ENCODE measurements around the gene LRIT3. TPM values are rescaled to one million over a fixed set of nuclear protein-coding genes. Genes with fewer than 3 reads are reported as not detected.

LRIT3 gene
- total and polyA plus RNA-seq, 8 donors, result 0.12 to 0.73 (median 0.44) TPM

GRCh38 chr4:109913596-109914241, 65.8 kb downstream of the LRIT3 start:
- H3K27me3 ChIP-seq, result no peaks in the 10 kb centered on the region
- no peak for ATAC-seq
- no peaks in the 10 kb centered on the region for H3K9me3 ChIP-seq
- H3K4me3 ChIP-seq, result peak overlapping the region in 1 of 2 donors; percentile 22
- TF ChIP-seq CTCF (IDR thresholded peaks at IDR 0.05), result no peak
- no peak for DNase-seq
- no peaks in the 10 kb centered on the region for H3K36me3 ChIP-seq
- H3K4me1 ChIP-seq, result no peaks in the 10 kb centered on the region
- no peak overlapping the region for H3K27ac ChIP-seq
- intact Hi-C loops (cut with DNase I), result no loop called here

GRCh38 chr4:109914322-109914721, 66.4 kb downstream of the LRIT3 start:
- intact Hi-C loops (cut with DNase I), result no loop called here
- H3K27ac ChIP-seq, result no peak overlapping the region
- no peaks in the 10 kb centered on the region for H3K36me3 ChIP-seq
- DNase-seq, result no peak
- H3K9me3 ChIP-seq, result no peaks in the 10 kb centered on the region
- no peaks in the 10 kb centered on the region for H3K27me3 ChIP-seq
- peak; percentile 21 for ATAC-seq
- peak overlapping the region in 1 of 2 donors; percentile 22 for H3K4me3 ChIP-seq
- no peaks in the 10 kb centered on the region for H3K4me1 ChIP-seq
- no peak for TF ChIP-seq CTCF (IDR thresholded peaks at IDR 0.05)

DNA sequence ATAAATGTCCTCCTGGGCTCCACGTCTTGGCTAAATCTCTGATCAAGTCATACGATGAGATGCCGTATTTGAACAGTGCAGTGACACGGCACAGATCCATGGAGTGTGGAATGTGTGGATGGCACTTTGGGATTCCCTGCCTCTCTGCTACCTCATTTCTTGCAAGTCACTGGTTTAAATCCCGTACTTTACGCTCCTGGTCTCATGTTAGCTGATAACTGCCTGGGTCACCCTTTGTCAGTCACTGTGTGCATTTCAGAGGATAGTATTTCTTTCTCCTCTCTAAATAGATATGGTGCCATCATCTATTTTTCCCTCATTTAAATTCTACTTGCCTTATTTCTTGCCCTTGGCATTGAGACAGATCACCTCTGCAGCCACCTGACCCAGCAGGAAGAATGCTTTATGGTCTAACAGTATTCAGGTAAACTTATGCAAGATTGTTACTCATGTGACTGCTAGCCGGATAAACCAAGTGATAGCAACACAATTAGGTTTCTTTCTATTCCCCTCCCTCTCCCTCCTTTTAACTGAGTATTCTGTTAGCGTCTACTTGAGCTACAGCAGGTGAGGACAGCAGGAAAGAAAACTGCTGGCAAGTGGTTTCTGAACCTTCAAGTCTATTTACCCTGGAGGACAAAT, 67.6 kb downstream of the LRIT3 start:
- intact Hi-C loops (cut with DNase I), result no loop called here
- no peaks in the 10 kb centered on the region for H3K4me1 ChIP-seq
- no peaks in the 10 kb centered on the region for H3K9me3 ChIP-seq
- DNase-seq, result no peak
- no peaks in the 10 kb centered on the region for H3K36me3 ChIP-seq
- ATAC-seq, result peak; percentile 30
- no peaks in the 10 kb centered on the region for H3K27me3 ChIP-seq
- no peak overlapping the region for H3K27ac ChIP-seq
- no peak for TF ChIP-seq CTCF (IDR thresholded peaks at IDR 0.05)
- no peak overlapping the region for H3K4me3 ChIP-seq

GRCh38 chr4:109916027-109916409, 68.1 kb downstream of the LRIT3 start:
- Histone ChIP-seq H3K4me3 (no peak overlapping the region), H3K36me3 (no peaks in the 10 kb centered on the region), H3K9me3 (no peaks in the 10 kb centered on the region), H3K4me1 (no peaks in the 10 kb centered on the region), H3K27ac (no peak overlapping the region), H3K27me3 (no peaks in the 10 kb centered on the region)
- TF ChIP-seq CTCF (IDR thresholded peaks at IDR 0.05), result no peak
- DNase-seq, result no peak
- no peak for ATAC-seq
- intact Hi-C loops (cut with DNase I), result no loop called here

DNA sequence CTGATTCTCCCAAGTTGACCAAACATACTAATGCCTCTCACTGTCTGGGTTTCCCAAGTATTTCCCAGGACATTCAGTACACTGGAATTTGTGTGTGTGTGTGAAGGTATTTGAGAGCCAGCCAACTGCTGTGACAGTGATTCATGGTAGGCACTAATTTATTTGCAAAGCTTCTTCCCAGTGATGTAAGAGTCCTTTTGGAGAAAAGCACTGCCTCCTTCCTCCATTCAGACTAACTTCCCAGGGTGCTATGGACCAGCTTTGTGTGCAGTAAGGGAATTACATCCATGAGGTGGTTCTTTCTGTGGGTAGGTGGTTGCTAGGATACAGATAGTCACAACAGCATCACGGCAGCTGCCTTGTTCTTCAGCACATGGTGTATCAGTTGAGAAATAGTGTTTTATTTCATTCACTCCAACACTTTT, 73.5 kb downstream of the LRIT3 start:
- no peak for TF ChIP-seq CTCF (IDR thresholded peaks at IDR 0.05)
- intact Hi-C loops (cut with DNase I), result no loop called here
- no peak for DNase-seq
- H3K4me1 ChIP-seq, result no peaks in the 10 kb centered on the region
- no peaks in the 10 kb centered on the region for H3K27me3 ChIP-seq
- no peak overlapping the region for H3K4me3 ChIP-seq
- no peaks in the 10 kb centered on the region for H3K9me3 ChIP-seq
- H3K27ac ChIP-seq, result no peak overlapping the region
- H3K36me3 ChIP-seq, result no peaks in the 10 kb centered on the region
- no peak for ATAC-seq

Other genes with a start within 250 kb of the LRIT3 start
- gene CASP6, start 144.7 kb upstream of the LRIT3 start, total RNA-seq, result 10 to 100 TPM; 15.9 to 28.6 TPM
- gene CASP6, start 144.7 kb upstream of the LRIT3 start, polyA plus RNA-seq (ENCODE audit: insufficient read length in 6 of 6), result 10 to 100 TPM; 40.2 to 53.4 (median 45.0) TPM
- 10 to 100 TPM; 28.2 to 58.4 TPM for gene PLA2G12A, start 118.0 kb upstream of the LRIT3 start, total RNA-seq
- 10 to 100 TPM; 20.6 to 39.8 (median 32.2) TPM for gene PLA2G12A, start 118.0 kb upstream of the LRIT3 start, polyA plus RNA-seq (ENCODE audit: insufficient read length in 6 of 6)
- 100 to 1,000 TPM in 1 of 2 donors, 10 to 100 TPM in 1; 66.8 to 115 TPM for gene CFI, start 46.1 kb upstream of the LRIT3 start, total RNA-seq
- gene CFI, start 46.1 kb upstream of the LRIT3 start, polyA plus RNA-seq (ENCODE audit: insufficient read length in 6 of 6), result 100 to 1,000 TPM in 2 of 6 donors, 10 to 100 TPM in 4; 72.0 to 114 (median 93.8) TPM
- gene GAR1, start 32.3 kb upstream of the LRIT3 start, total RNA-seq, result 10 to 100 TPM; 11.2 to 15.3 TPM
- 10 to 100 TPM; 31.6 to 39.6 (median 35.7) TPM for gene GAR1, start 32.3 kb upstream of the LRIT3 start, polyA plus RNA-seq (ENCODE audit: insufficient read length in 6 of 6)
- gene RRH, start 20.1 kb upstream of the LRIT3 start, total RNA-seq, result under 1 TPM; 0.23 to 0.24 TPM
- gene RRH, start 20.1 kb upstream of the LRIT3 start, polyA plus RNA-seq (ENCODE audit: insufficient read length in 6 of 6), result under 1 TPM; 0.47 to 0.89 (median 0.55) TPM
- 1 to 10 TPM; 4.2 to 4.3 TPM for gene EGF, start 64.8 kb downstream of the LRIT3 start, total RNA-seq
- 1 to 10 TPM in 2 of 6 donors, under 1 TPM in 4; 0.45 to 1.2 (median 0.98) TPM for gene EGF, start 64.8 kb downstream of the LRIT3 start, polyA plus RNA-seq (ENCODE audit: insufficient read length in 6 of 6)